Measurements from ENCODE around the gene RAB11B. TPM values are rescaled to one million over a fixed set of nuclear protein-coding genes. Genes with fewer than 3 reads are reported as not detected.
"Not testable (repeated sequence)": the region's sequence is repeated elsewhere in the genome, so short reads cannot be mapped to it uniquely, and the experiment has no call there.

RAB11B gene
- total RNA-seq, 1 donor from 2014 or later, result 123 TPM

DNA sequence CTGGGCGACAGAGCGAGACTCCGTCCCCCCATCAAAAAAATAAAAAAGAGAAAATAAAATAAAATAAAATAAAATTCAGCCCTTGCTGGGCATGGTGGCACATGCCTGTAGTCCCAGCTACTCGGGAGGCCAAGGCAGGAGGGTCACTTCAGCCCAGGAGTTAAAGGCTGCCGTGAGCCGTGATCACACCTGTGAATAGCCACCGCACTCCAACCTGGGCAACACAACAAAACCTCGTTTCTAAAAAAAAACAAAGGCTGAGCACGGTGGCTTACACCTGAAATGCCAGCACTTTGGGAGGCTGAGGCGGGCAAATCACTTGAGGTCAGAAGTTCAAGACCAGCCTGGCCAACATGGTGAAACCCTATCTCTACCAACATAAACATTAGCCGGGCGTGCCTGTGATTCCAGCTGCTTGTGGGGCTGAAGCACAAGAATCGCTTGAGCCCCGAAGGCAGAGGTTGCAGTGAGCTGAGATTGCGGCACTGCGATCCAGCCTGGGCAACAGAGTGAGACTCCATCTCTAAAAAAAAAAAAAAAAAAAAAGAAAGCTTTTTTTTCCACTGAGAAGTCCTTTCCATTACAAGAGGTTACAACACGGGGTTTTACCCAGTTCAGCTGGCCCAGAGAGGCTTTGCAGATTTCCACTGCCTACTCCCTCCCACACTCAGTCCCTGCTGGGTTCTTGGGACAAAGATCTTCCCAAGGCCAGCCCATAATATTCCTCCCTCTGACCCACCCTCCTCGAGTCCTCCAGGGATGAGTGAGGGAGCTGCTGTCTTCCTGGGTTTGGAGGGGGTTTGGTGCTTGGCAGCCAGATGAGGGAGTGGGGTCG lies 19.8 kb upstream of the RAB11B start:
- DNase-seq (ENCODE audit: extremely low spot score, unreplicated experiment), result no peak
- H3K4me1 Mint-ChIP-seq (ENCODE audit: unreplicated experiment), result peaks cover 19% of the 10 kb centered on the region
- TF ChIP-seq, protein P1, sequence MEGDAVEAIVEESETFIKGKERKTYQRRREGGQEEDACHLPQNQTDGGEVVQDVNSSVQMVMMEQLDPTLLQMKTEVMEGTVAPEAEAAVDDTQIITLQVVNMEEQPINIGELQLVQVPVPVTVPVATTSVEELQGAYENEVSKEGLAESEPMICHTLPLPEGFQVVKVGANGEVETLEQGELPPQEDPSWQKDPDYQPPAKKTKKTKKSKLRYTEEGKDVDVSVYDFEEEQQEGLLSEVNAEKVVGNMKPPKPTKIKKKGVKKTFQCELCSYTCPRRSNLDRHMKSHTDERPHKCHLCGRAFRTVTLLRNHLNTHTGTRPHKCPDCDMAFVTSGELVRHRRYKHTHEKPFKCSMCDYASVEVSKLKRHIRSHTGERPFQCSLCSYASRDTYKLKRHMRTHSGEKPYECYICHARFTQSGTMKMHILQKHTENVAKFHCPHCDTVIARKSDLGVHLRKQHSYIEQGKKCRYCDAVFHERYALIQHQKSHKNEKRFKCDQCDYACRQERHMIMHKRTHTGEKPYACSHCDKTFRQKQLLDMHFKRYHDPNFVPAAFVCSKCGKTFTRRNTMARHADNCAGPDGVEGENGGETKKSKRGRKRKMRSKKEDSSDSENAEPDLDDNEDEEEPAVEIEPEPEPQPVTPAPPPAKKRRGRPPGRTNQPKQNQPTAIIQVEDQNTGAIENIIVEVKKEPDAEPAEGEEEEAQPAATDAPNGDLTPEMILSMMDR (conservative IDR thresholded peaks at IDR 0.05), result no peak
- no peak overlapping the region for H3K4me3 Mint-ChIP-seq
- H3K36me3 Mint-ChIP-seq, result no peaks in the 10 kb centered on the region
- H3K27ac Mint-ChIP-seq, result no peak overlapping the region
- peaks cover 19% of the 10 kb centered on the region for H3K27me3 Mint-ChIP-seq
- H3K9me3 Mint-ChIP-seq, result no peaks in the 10 kb centered on the region

DNA sequence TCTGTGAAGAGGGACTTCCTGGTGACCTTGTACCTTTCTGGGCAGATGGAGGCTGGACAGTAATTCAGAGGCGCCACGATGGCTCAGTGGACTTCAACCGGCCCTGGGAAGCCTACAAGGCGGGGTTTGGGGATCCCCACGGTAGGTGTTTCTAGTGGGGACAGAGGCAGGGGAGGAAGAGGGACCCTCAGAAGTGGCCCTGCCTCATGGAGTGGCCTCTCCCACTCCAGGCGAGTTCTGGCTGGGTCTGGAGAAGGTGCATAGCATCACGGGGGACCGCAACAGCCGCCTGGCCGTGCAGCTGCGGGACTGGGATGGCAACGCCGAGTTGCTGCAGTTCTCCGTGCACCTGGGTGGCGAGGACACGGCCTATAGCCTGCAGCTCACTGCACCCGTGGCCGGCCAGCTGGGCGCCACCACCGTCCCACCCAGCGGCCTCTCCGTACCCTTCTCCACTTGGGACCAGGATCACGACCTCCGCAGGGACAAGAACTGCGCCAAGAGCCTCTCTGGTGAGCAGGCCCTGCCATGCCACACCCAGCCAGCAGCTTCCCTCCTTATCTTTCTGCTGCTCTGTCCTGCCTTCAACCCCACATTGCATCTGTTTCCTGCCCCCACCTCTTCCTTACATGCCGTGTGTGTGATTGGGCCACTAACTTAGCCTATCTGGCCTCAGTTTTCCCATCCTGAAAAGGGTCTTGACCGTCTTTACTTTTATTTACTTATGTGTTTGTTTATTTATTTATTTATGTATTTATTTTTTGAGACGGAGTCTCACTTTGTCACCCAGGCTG lies 19.0 kb upstream of the RAB11B start:
- no peak for DNase-seq (ENCODE audit: extremely low spot score, unreplicated experiment)
- peaks cover 13% of the 10 kb centered on the region for H3K27me3 Mint-ChIP-seq
- H3K36me3 Mint-ChIP-seq, result no peaks in the 10 kb centered on the region
- H3K9me3 Mint-ChIP-seq, result no peaks in the 10 kb centered on the region
- H3K4me3 Mint-ChIP-seq, result no peak overlapping the region
- H3K4me1 Mint-ChIP-seq (ENCODE audit: unreplicated experiment), result peaks cover 15% of the 10 kb centered on the region
- TF ChIP-seq, protein P1 (conservative IDR thresholded peaks at IDR 0.05), result no peak
- H3K27ac Mint-ChIP-seq, result no peak overlapping the region

DNA sequence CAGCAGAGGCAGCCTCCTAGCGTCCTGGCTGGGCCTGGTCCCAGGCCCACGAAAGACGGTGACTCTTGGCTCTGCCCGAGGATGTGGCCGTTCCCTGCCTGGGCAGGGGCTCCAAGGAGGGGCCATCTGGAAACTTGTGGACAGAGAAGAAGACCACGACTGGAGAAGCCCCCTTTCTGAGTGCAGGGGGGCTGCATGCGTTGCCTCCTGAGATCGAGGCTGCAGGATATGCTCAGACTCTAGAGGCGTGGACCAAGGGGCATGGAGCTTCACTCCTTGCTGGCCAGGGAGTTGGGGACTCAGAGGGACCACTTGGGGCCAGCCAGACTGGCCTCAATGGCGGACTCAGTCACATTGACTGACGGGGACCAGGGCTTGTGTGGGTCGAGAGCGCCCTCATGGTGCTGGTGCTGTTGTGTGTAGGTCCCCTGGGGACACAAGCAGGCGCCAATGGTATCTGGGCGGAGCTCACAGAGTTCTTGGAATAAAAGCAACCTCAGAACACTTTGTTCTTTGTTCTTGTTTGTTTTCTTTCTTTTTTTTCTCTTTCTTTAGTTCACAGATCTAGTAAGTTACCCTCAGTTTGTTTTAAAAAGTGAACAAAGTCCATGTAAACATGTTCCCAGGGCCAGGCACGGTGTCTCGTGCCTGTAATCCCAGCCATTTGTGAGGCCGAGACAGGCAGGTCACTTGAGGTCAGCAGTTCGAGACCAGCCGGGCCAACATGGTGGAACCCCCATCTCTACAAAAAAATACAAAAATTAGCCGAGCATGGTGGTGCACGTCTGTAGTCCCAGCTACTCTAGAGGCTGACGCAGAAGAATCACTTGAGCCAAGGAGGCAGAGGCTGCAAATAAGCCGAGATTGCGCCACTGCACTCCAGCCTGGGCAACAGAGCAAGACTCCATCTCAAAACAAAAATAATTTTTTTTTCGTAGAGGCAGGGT lies 16.0 kb upstream of the RAB11B start:
- no peak overlapping the region for H3K4me3 Mint-ChIP-seq
- H3K27ac Mint-ChIP-seq, result peak overlapping the region; percentile 13
- H3K9me3 Mint-ChIP-seq, result no peaks in the 10 kb centered on the region
- H3K4me1 Mint-ChIP-seq (ENCODE audit: unreplicated experiment), result no peaks in the 10 kb centered on the region
- TF ChIP-seq, protein P1 (conservative IDR thresholded peaks at IDR 0.05), result no peak
- no peak for DNase-seq (ENCODE audit: extremely low spot score, unreplicated experiment)
- H3K36me3 Mint-ChIP-seq, result peaks cover 5% of the 10 kb centered on the region
- no peaks in the 10 kb centered on the region for H3K27me3 Mint-ChIP-seq

DNA sequence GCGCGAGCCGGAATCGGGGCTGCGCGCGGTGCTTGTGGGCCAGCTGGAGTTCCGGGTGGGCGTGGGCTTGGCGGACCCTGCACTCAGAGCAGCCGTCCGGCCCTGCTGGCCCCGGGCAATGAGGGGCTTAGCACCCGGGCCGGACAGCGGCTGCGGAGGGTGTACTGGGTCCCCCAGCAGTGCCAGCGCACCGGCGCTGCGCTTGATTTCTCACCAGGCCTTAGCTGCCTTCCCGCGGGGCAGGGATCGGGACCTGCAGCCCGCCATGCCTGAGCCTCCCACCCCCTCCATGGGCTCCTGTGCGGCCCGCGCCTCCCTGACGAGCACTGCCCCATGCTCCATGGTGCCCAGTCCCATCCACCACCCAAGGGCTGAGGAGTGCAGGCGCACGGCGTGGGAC lies 14.4 kb upstream of the RAB11B start:
- not testable (repeated sequence) for H3K4me3 Mint-ChIP-seq; H3K27ac Mint-ChIP-seq; H3K4me1 Mint-ChIP-seq (ENCODE audit: unreplicated experiment); DNase-seq (ENCODE audit: extremely low spot score, unreplicated experiment); H3K9me3 Mint-ChIP-seq; H3K27me3 Mint-ChIP-seq
- peaks cover 14% of the 10 kb centered on the region for H3K36me3 Mint-ChIP-seq

DNA sequence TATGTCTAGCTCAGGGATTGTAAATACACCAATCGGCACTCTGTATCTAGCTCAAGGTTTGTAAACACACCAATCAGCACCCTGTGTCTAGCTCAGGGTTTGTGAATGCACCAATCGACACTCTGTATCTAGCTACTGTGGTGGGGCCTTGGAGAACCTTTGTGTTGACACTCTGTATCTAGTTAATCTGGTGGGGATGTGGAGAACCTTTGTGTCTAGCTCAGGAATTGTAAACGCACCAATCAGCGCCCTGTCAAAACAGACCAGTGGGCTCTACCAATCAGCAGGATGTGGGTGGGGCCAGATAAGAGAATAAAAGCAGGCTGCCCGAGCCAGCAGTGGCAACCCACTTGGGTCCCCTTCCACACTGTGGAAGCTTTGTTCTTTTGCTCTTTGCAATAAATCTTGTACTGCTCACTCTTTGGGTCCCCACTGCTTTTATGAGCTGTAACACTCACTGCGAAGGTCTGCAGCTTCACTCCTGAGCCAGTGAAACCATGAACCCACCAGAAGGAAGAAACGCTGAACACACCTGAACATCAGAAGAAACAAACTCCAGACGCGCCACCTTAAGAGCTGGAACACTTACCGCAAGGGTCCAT lies 13.7 kb upstream of the RAB11B start:
- H3K4me1 Mint-ChIP-seq (ENCODE audit: unreplicated experiment); DNase-seq (ENCODE audit: extremely low spot score, unreplicated experiment); H3K9me3 Mint-ChIP-seq; H3K27me3 Mint-ChIP-seq; H3K4me3 Mint-ChIP-seq; H3K27ac Mint-ChIP-seq: not testable (repeated sequence)
- peaks cover 14% of the 10 kb centered on the region for H3K36me3 Mint-ChIP-seq

DNA sequence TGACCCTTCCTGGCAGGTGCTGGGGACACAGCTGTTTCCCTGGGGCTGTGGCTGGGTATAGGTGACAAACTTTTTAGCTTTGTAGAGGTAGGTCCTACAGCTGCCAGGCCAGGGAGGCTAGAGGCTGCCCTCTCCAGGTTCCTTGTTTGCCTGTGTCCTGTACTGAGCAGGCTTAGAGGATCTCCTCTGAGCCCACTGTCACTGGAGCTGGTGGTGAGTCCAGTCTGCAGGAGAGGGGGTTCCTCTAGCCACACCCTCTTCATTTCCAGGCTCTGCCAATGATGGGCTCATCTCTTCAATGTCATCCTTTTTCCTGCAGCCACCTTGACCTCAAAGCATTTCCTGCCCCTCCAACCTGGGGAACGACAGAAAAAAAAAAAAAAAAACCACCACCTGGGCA lies 12.6 kb upstream of the RAB11B start:
- DNase-seq (ENCODE audit: extremely low spot score, unreplicated experiment), result no peak
- peaks cover 5% of the 10 kb centered on the region for H3K9me3 Mint-ChIP-seq
- no peak overlapping the region for H3K27ac Mint-ChIP-seq
- H3K4me1 Mint-ChIP-seq (ENCODE audit: unreplicated experiment), result no peaks in the 10 kb centered on the region
- H3K4me3 Mint-ChIP-seq, result no peak overlapping the region
- TF ChIP-seq, protein P1 (conservative IDR thresholded peaks at IDR 0.05), result no peak
- H3K27me3 Mint-ChIP-seq, result no peaks in the 10 kb centered on the region
- peaks cover 14% of the 10 kb centered on the region for H3K36me3 Mint-ChIP-seq

DNA sequence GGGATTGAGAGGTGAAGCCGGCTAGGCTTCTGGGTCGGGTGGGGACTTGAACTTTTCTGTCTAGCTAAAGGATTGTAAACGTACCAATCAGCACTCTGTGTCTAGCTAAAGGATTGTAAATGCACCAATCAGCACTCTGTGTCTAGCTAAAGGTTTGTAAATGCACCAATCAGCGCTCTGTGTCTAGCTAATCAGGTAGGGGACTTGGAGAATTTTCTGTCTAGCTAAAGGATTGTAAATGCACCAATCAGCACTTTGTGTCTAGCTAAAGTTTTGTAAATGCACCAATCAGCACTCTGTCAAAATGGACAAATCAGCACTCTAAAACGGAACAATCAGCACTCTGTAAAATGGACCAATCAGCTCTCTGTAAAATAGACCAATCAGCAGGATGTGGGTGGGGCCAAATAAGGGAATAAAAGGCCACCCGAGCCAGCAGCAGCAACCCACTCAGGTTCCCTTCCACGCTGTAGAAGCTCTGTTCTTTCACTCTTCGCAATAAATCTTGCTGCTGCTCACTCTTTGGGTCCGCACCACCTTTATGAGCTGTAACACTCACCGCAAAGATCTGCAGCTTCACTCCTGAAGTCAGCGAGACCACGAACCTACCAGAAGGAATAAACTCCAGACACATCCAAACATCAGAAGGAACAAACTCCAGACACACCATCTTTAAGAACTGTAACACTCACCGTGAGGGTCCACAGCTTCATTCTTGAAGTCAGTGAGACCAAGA lies 10.8 kb upstream of the RAB11B start:
- H3K27me3 Mint-ChIP-seq; H3K4me1 Mint-ChIP-seq (ENCODE audit: unreplicated experiment); H3K27ac Mint-ChIP-seq; H3K9me3 Mint-ChIP-seq; H3K4me3 Mint-ChIP-seq; DNase-seq (ENCODE audit: extremely low spot score, unreplicated experiment): not testable (repeated sequence)
- peaks cover 14% of the 10 kb centered on the region for H3K36me3 Mint-ChIP-seq

DNA sequence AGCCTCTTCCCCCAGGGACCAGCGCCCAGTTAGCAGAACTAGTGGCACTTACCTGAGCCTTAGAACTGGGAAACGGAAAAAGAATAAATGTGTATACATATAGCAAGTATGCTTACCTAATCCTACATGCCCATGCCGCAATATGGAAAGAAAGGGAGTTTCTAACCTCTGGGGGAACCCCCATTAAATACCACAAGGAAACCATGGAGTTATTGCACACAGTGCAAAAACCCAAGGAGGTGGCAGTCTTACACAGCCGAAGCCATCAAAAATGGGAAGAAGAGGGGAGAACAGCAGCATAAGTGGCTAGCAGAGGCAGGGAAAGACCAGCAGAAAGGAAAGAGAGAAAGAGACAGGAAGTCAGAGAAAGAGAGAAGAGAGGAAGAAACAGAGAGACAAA lies 5.6 kb upstream of the RAB11B start:
- not testable (repeated sequence) for DNase-seq (ENCODE audit: extremely low spot score, unreplicated experiment); H3K27me3 Mint-ChIP-seq; H3K9me3 Mint-ChIP-seq
- Mint-ChIP-seq H3K27ac (peak overlapping the region; percentile 75), H3K4me3 (peak overlapping the region; percentile 58), H3K4me1 (ENCODE audit: unreplicated experiment) (peaks cover 26% of the 10 kb centered on the region), H3K36me3 (peaks cover 14% of the 10 kb centered on the region)

Measured in type B pancreatic cell (in vitro differentiated cells).